AG04450 (cell line): ENCODE data around the gene GPC5. TPM values are rescaled to one million over a fixed set of nuclear protein-coding genes. Genes with fewer than 3 reads are reported as not detected.

Source experiments
- CTCF ChIA-PET: fragments of 300-600, 350-600 bp; formaldehyde crosslinking; extraction: SDS; loops from one replicate; lab custom pipeline; 2022; ENCODE audit warnings: antibody characterized with exemption, inconsistent platforms; lab: Charles Lee
- POLR2A ChIA-PET: fragments of 350-600 bp; formaldehyde crosslinking; extraction: SDS; loops from one replicate; lab custom pipeline; 2021; ENCODE audit warnings: antibody characterized with exemption, inconsistent platforms; lab: Yijun Ruan, JAX
- DNase-seq: peaks from one replicate; pipeline ENCODE4 v3.0.0-alpha.2; 2011; ENCODE audit warnings: low read depth, low spot score
- H3K27ac ChIP-seq: one replicate; pipeline ENCODE4 v1.5.1; 2012; ENCODE audit warnings: low read depth, low read length, control low read depth
- H3K27me3 ChIP-seq: one replicate; pipeline ENCODE4 v1.6.0; 2012; ENCODE audit warnings: low read length; ENCODE audit not compliant: control insufficient read depth, insufficient read depth
- H3K4me3 ChIP-seq: 2 replicates; pipeline ENCODE4 v1.5.1; 2011; ENCODE audit warnings: mild to moderate bottlenecking, low read depth, low read length, control low read depth
- H3K9me3 ChIP-seq: 2 replicates; pipeline ENCODE4 v1.5.1; 2012; ENCODE audit warnings: low read length; ENCODE audit not compliant: control insufficient read depth, insufficient read depth
- polyA plus RNA-seq: library from polyadenylated mRNA; depleted of rRNA; stranded (reverse); fragments of >200 nt; gene quantifications from 2 replicates; pipeline ENCODE4 v1.2.3, GENCODE V29; 2011
- TF ChIP-seq, protein P1 (sequence below): IDR thresholded peaks from 2 replicates; pipeline ENCODE4 v1.5.1; 2011; ENCODE audit warnings: low read depth, low read length, control low read depth, inconsistent platforms

GPC5 gene
- polyA plus RNA-seq, 1 experiment: 3.6 TPM

GRCh38 chr13:91369441-91369831 lies 29.0 kb upstream of the GPC5 start:
- no peak for DNase-seq
- Histone ChIP-seq H3K9me3 (no peaks in the 10 kb centered on the region), H3K4me3 (no peak overlapping the region), H3K27me3 (no peaks in the 10 kb centered on the region), H3K27ac (no peak overlapping the region)
- TF ChIP-seq, protein P1, sequence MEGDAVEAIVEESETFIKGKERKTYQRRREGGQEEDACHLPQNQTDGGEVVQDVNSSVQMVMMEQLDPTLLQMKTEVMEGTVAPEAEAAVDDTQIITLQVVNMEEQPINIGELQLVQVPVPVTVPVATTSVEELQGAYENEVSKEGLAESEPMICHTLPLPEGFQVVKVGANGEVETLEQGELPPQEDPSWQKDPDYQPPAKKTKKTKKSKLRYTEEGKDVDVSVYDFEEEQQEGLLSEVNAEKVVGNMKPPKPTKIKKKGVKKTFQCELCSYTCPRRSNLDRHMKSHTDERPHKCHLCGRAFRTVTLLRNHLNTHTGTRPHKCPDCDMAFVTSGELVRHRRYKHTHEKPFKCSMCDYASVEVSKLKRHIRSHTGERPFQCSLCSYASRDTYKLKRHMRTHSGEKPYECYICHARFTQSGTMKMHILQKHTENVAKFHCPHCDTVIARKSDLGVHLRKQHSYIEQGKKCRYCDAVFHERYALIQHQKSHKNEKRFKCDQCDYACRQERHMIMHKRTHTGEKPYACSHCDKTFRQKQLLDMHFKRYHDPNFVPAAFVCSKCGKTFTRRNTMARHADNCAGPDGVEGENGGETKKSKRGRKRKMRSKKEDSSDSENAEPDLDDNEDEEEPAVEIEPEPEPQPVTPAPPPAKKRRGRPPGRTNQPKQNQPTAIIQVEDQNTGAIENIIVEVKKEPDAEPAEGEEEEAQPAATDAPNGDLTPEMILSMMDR: no peak
- ChIA-PET CTCF (no interaction called here), POLR2A (no interaction called here)

DNA sequence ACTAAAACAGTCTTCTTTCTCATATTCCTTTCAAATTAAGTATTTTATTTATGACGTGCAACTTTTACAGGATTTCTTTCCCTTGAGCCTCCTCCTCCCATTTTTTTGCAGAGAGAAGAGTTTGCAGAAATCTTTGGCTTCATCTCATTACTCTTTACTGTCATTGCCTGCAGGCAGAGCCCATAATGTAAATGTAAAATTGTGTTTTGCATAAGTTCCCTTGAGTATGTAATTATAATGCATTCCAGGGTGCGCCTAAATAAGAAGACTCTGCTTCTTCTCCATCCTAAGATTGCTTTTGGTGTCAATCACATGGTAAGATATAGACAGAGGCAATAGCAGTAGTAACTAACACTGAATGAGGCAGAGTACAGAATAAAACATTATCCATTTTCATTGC lies 27.9 kb upstream of the GPC5 start:
- ChIA-PET POLR2A (no interaction called here), CTCF (no interaction called here)
- Histone ChIP-seq H3K4me3 (no peak overlapping the region), H3K27me3 (no peaks in the 10 kb centered on the region), H3K9me3 (no peaks in the 10 kb centered on the region), H3K27ac (no peak overlapping the region)
- TF ChIP-seq, protein P1: no peak
- no peak for DNase-seq

DNA sequence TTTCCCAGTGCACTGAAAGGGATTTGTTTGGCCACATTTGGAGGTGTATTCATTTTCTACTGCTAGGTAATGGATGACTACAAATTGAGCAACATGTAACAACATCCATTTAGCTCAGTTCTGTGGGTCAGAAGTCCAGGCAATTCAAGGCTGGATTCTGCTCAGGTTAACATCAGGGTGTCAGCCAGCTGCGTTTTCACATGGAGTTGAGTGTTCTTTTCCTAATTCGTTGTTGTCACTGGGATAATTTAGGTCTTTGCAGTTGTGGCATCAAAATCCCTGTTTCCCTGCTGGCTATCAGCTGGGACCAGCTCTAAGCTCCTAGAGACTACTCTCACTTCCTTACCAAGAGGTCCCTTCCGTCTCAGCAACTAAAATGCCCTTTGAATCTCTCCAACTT lies 25.5 kb upstream of the GPC5 start:
- CTCF ChIA-PET: interaction anchor here (4.0 kb wide), 1 partner anchor 408 kb away, joined by 30 read pairs; no protein-coding TSS in a partner anchor

GRCh38 chr13:91375116-91375729 lies 23.2 kb upstream of the GPC5 start:
- Histone ChIP-seq H3K9me3 (no peaks in the 10 kb centered on the region), H3K4me3 (no peak overlapping the region), H3K27me3 (no peaks in the 10 kb centered on the region), H3K27ac (no peak overlapping the region)
- ChIA-PET CTCF (interaction anchor here (0.7 to 4.0 kb wide), 6 partner anchors 12 to 406 kb away, joined by 3 to 30 read pairs (median 4); no protein-coding TSS in a partner anchor), POLR2A (no interaction called here)
- DNase-seq: no peak
- TF ChIP-seq, protein P1: peak; percentile 69

More for the DNA sequence above, 25.5 kb upstream of the GPC5 start:
- TF ChIP-seq, protein P1: no peak
- H3K27me3 ChIP-seq: no peaks in the 10 kb centered on the region
- POLR2A ChIA-PET: no interaction called here
- no peak for DNase-seq
- no peak overlapping the region for H3K4me3 ChIP-seq
- H3K9me3 ChIP-seq: no peaks in the 10 kb centered on the region
- no peak overlapping the region for H3K27ac ChIP-seq

GRCh38 chr13:91381371-91381770 lies 17.1 kb upstream of the GPC5 start:
- no peak for DNase-seq
- POLR2A ChIA-PET: no interaction called here
- H3K27me3 ChIP-seq: no peaks in the 10 kb centered on the region
- no peaks in the 10 kb centered on the region for H3K9me3 ChIP-seq
- TF ChIP-seq, protein P1: peak; percentile 46
- no peak overlapping the region for H3K4me3 ChIP-seq
- CTCF ChIA-PET: interaction anchor here (1.0 to 1.5 kb wide), 9 partner anchors 25 to 400 kb away, joined by 3 to 15 read pairs (median 5); no protein-coding TSS in a partner anchor
- H3K27ac ChIP-seq: no peak overlapping the region
